NCI-H1092 treated with DMSO at 0.1 percent for 48 hours (cell line): Measurements from ENCODE around the gene NOTO.

ENCODE experiments used
- DNase-seq: peaks from one replicate; lab custom pipeline; 2025; lab: John Stamatoyannopoulos, UW

Gene NOTO

GRCh38 chr2:73257425-73258125, 55.2 kb downstream of the NOTO start:
- no peak for DNase-seq

GRCh38 chr2:73258186-73258912, 56.0 kb downstream of the NOTO start:
- no peak for DNase-seq

GRCh38 chr2:73258913-73259215, 56.5 kb downstream of the NOTO start:
- no peak for DNase-seq

- DNase-seq = no peak
These were observed 56.9 kb downstream of the NOTO start for GRCh38 chr2:73259276-73259675.

- no peak for DNase-seq
These were observed 57.4 kb downstream of the NOTO start for GRCh38 chr2:73259704-73260337.

- no peak for DNase-seq
These were observed 58.1 kb downstream of the NOTO start for GRCh38 chr2:73260338-73260984.
